Measurements from ENCODE around the gene MAGEL2. TPM values are rescaled to one million over a fixed set of nuclear protein-coding genes. Genes with fewer than 3 reads are reported as not detected.
"Not testable (repeated sequence)": the region's sequence is repeated elsewhere in the genome, so short reads cannot be mapped to it uniquely, and the experiment has no call there.

MAGEL2 gene
- polyA plus RNA-seq, 12 donors: 11.8 to 36.0 (median 18.3) TPM; not detected in 1

- DNase-seq: no peak
These were observed 18.3 kb downstream of the MAGEL2 start for GRCh38 chr15:23629234-23629805.

GRCh38 chr15:23628612-23629233, 18.9 kb downstream of the MAGEL2 start:
- no peak for DNase-seq

GRCh38 chr15:23616536-23616935, 31.1 kb downstream of the MAGEL2 start:
- no peak for DNase-seq

- DNase-seq: no peak
These were observed 41.4 kb downstream of the MAGEL2 start for GRCh38 chr15:23606226-23606625.

GRCh38 chr15:23602124-23602523, 45.5 kb downstream of the MAGEL2 start:
- DNase-seq: no peak

- DNase-seq: no peak
These were observed 48.6 kb downstream of the MAGEL2 start for GRCh38 chr15:23599053-23599452.

- not testable (repeated sequence) for DNase-seq
These were observed 50.4 kb downstream of the MAGEL2 start for GRCh38 chr15:23597278-23597677.

GRCh38 chr15:23596736-23597135, 50.9 kb downstream of the MAGEL2 start:
- no peak for DNase-seq

- no peak for DNase-seq
These were observed 52.3 kb downstream of the MAGEL2 start for GRCh38 chr15:23595368-23595767.

- DNase-seq: no peak
These were observed 53.4 kb downstream of the MAGEL2 start for GRCh38 chr15:23594252-23594770.

Other genes starting within 250 kb of the MAGEL2 start
- not detected for gene GOLGA6L2, start 200.6 kb downstream of the MAGEL2 start, polyA plus RNA-seq (ENCODE audit: insufficient read length in 12 of 12)
- 1 to 10 TPM in 10 of 12 donors, not detected in 2; 1.7 to 6.8 (median 4.0) TPM for gene MKRN3, start 82.2 kb downstream of the MAGEL2 start, polyA plus RNA-seq (ENCODE audit: insufficient read length in 12 of 12)
- 100 to 1,000 TPM in 10 of 12 donors, 10 to 100 TPM in 1, not detected in 1; 85.4 to 244 (median 185) TPM for gene NDN, start 39.4 kb upstream of the MAGEL2 start, polyA plus RNA-seq (ENCODE audit: insufficient read length in 12 of 12)

All from muscle of arm (tissue), 12 donors.